HFFc6 (cell line): ENCODE results near the gene GHR. TPM values are rescaled to one million over a fixed set of nuclear protein-coding genes. Genes with fewer than 3 reads are reported as not detected.

Source experiments
- DNase-seq: peaks from one replicate; pipeline ENCODE4 v3.0.0-alpha.2; 2018
- H3K27ac Mint-ChIP-seq: 2 replicates; pipeline ENCODE4 v1.8.0; 2020; ENCODE audit warnings: mild to moderate bottlenecking, mixed read lengths
- H3K27me3 Mint-ChIP-seq: 2 replicates; pipeline ENCODE4 v1.8.0; 2021; ENCODE audit warnings: mild to moderate bottlenecking, moderate library complexity, mixed read lengths; ENCODE audit not compliant: insufficient read depth
- H3K36me3 Mint-ChIP-seq: 2 replicates; pipeline ENCODE4 v1.8.0; 2021; ENCODE audit warnings: low read depth, mixed read lengths
- H3K4me1 Mint-ChIP-seq: 2 replicates; pipeline ENCODE4 v1.8.0; 2020; ENCODE audit warnings: low read depth, mixed read lengths
- H3K4me3 Mint-ChIP-seq: 2 replicates; pipeline ENCODE4 v1.8.0; 2020; ENCODE audit warnings: mild to moderate bottlenecking, moderate library complexity, mixed read lengths
- H3K9me3 Mint-ChIP-seq: 2 replicates; pipeline ENCODE4 v1.8.0; 2020; ENCODE audit warnings: mild to moderate bottlenecking, mixed read lengths
- total RNA-seq, 6 experiments: library from RNA; stranded (reverse); fragmentation: NEBNext Ultra II Directional; extraction: Animal tissue kit (Norgen Biotek cat#: 25700); gene quantifications; 2 replicates in 1 of 6; 3 replicates in 5 of 6; pipeline ENCODE4 v1.2.3, GENCODE V29; 2021
- TF ChIP-seq, protein P1 (sequence below): fragments of 200-600 bp; sonication (generic); IDR thresholded peaks from 2 replicates; pipeline ENCODE4 v1.5.0; 2021; ENCODE audit warnings: antibody characterized with exemption, mild to moderate bottlenecking

GHR gene
- total RNA-seq, 6 experiments from 2014 or later: 1.3 to 2.1 (median 1.6) TPM

DNA sequence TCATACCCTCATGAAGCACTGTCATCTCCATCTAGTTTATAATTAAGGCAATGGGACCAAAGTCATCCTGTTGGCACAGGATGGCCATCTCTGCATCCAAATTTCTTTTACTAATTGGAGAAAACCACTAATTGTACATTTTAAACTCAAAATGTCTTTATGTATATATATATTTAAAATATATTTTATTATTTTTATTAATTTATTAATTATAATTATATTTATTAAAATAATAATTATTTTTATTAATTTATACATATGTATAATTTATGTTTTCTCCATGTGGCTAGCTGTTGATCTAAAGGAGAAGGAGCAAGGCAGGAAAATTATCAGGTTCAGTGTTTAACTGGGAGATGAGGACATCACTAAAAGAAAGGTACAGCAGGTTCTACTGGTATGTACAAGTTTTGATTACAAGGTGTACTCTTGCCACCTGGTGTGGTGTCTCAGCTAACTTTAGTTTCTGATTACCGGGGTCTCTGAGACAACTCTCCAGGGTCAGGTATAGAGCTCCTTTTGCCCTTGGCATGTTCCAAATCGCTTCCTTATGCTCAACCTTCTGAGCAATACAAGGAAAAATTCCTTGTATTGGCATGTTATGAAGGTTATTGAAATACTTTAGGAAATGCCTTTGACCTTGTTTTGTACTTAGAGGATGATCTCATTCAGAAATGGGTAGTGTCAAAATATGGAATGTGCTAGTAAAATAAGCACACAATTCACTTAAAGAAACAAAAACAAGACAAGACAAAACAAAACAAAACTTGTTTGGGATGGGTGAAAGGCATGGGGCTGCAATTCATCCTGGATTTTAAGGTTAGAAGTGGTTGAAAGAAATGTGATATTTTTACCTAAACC lies 79.6 kb downstream of the GHR start:
- DNase-seq: no peak
- Mint-ChIP-seq H3K9me3 (peaks cover 22% of the 10 kb centered on the region), H3K36me3 (no peaks in the 10 kb centered on the region), H3K4me3 (no peak overlapping the region), H3K27me3 (no peaks in the 10 kb centered on the region; the same call in 1 of the 2 replicates), H3K27ac (no peak overlapping the region), H3K4me1 (no peaks in the 10 kb centered on the region)
- TF ChIP-seq, protein P1, sequence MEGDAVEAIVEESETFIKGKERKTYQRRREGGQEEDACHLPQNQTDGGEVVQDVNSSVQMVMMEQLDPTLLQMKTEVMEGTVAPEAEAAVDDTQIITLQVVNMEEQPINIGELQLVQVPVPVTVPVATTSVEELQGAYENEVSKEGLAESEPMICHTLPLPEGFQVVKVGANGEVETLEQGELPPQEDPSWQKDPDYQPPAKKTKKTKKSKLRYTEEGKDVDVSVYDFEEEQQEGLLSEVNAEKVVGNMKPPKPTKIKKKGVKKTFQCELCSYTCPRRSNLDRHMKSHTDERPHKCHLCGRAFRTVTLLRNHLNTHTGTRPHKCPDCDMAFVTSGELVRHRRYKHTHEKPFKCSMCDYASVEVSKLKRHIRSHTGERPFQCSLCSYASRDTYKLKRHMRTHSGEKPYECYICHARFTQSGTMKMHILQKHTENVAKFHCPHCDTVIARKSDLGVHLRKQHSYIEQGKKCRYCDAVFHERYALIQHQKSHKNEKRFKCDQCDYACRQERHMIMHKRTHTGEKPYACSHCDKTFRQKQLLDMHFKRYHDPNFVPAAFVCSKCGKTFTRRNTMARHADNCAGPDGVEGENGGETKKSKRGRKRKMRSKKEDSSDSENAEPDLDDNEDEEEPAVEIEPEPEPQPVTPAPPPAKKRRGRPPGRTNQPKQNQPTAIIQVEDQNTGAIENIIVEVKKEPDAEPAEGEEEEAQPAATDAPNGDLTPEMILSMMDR: no peak

DNA sequence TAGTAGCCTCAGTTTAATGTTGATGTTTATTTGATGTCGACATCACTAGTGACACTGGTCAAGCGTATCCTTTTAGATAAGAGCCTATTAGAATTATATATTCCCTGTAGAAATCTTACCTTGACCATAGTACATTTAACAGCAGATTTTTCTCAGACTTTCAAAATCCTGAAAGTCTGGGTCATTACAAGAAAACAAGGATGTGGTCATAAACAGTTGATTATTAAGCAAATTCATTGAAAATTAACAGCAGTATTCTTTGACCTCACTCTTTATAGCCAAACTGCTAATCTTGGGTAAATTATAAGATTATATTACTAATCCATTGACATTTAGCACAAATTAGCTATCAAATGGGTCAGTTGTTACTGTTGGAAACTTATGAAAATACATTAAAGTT lies 83.4 kb downstream of the GHR start:
- Mint-ChIP-seq H3K27ac (no peak overlapping the region), H3K36me3 (no peaks in the 10 kb centered on the region), H3K9me3 (peaks cover 34% of the 10 kb centered on the region), H3K27me3 (no peaks in the 10 kb centered on the region; the same call in 1 of the 2 replicates), H3K4me3 (no peak overlapping the region), H3K4me1 (no peaks in the 10 kb centered on the region)
- DNase-seq: no peak
- TF ChIP-seq, protein P1: no peak

DNA sequence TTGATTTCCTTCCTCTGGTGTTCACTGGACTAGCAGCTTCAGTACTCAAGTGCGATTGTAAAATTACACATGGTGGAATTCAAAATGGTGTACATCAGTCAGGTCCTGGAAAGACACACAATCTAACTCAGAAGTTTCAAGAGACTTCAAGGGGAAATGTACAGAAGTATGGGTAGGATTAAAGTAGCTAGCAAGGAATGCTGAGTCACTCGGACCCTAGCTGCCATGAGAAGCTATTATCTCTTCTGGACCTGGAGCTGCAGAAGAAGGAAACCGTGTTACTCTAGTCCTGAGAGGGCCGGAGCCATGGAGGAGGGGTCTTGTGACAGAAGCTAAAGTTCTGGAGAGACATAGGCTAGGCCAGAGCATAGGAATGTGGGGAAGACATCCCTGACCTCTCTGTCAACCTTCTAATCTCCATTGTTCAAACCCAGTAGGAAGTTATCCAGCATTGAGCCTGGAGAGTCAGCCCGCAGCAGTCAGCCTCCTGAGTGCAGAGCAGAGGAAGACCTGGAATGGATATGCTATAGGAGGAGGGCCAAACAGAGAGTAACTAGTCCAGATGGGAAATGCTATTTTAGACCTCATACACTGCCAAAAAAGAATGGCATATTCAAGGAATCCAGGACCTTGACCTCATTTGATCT lies 84.3 kb downstream of the GHR start:
- no peaks in the 10 kb centered on the region; the same call in 1 of the 2 replicates for H3K27me3 Mint-ChIP-seq
- H3K27ac Mint-ChIP-seq: no peak overlapping the region
- no peak for DNase-seq
- no peaks in the 10 kb centered on the region for H3K36me3 Mint-ChIP-seq
- H3K9me3 Mint-ChIP-seq: peaks cover 30% of the 10 kb centered on the region
- H3K4me3 Mint-ChIP-seq: no peak overlapping the region
- H3K4me1 Mint-ChIP-seq: no peaks in the 10 kb centered on the region
- TF ChIP-seq, protein P1: no peak

DNA sequence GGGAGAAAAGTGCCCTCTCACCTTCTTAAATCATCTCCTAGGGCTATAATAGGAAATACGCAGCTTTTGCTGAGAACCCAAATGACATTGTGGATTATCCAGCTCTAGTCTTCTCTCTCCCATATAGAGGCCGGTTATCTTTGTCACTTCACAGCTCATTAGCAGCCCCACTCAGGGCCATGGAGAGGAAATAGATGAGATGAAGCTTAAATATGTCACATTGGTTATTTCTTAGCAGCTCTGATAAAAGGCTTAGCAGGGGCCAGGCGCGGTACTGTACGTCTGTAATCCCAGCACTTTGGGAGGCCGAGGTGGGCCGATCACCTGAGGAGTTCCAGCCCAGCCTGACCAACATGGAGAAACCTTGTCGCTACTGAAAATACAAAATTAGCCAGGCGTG lies 90.0 kb downstream of the GHR start:
- H3K4me1 Mint-ChIP-seq: no peaks in the 10 kb centered on the region
- H3K27me3 Mint-ChIP-seq: no peaks in the 10 kb centered on the region
- DNase-seq: no peak
- no peak overlapping the region for H3K4me3 Mint-ChIP-seq
- H3K9me3 Mint-ChIP-seq: peaks cover 16% of the 10 kb centered on the region
- TF ChIP-seq, protein P1: no peak
- H3K27ac Mint-ChIP-seq: no peak overlapping the region
- H3K36me3 Mint-ChIP-seq: no peaks in the 10 kb centered on the region

DNA sequence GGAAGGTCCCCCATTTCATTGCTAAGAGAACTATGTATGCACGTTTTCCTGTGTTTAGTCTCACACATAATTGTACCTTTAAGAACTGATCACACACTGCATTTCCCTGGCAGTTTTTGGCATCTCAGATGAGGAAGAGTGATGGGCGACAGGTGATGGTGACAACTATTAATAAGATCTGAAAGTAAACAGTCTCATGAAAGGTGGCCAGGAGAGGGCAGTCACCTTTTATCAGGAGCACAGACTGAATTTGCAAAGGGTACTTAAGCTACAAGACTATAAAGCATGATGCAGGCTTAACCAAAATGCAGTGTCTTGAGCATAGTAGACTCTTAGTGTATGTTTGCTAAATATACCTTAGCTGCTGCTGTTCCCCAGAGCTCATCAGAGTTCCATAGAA lies 91.5 kb downstream of the GHR start:
- TF ChIP-seq, protein P1: no peak
- Mint-ChIP-seq H3K9me3 (peaks cover 6% of the 10 kb centered on the region), H3K27me3 (no peaks in the 10 kb centered on the region), H3K36me3 (no peaks in the 10 kb centered on the region), H3K4me1 (no peaks in the 10 kb centered on the region), H3K4me3 (no peak overlapping the region), H3K27ac (no peak overlapping the region)
- no peak for DNase-seq
